NCI-H2029 (cell line): ENCODE results near the gene SPATA31D4.
"Not testable (repeated sequence)": the region's sequence is repeated elsewhere in the genome, so short reads cannot be mapped to it uniquely, and the experiment has no call there.

Experiments used
- DNase-seq: peaks from one replicate; lab custom pipeline; 2025; lab: John Stamatoyannopoulos, UW

The SPATA31D4 gene

GRCh38 chr9:81928305-81928704 is at the start of gene SPATA31D4:
SPATA31D4 (plus strand) TSS chr9:81928428; CDS start chr9:81928514, 86 bp downstream.
- DNase-seq: not testable (repeated sequence)

GRCh38 chr9:81878530-81878929 is 49.7 kb upstream of the SPATA31D4 start:
- no peak for DNase-seq

GRCh38 chr9:81879501-81879916 is 48.7 kb upstream of the SPATA31D4 start:
- no peak for DNase-seq

- no peak for DNase-seq
These were observed 42.6 kb upstream of the SPATA31D4 start for GRCh38 chr9:81885602-81886001.

- no peak for DNase-seq
These were observed 41.6 kb upstream of the SPATA31D4 start for GRCh38 chr9:81886665-81887064.

GRCh38 chr9:81890104-81890503 is 38.1 kb upstream of the SPATA31D4 start:
- DNase-seq: no peak

GRCh38 chr9:81892440-81892839 is 35.8 kb upstream of the SPATA31D4 start:
- DNase-seq: no peak

GRCh38 chr9:81893929-81894328 is 34.3 kb upstream of the SPATA31D4 start:
- DNase-seq: no peak

GRCh38 chr9:81894891-81895290 is 33.3 kb upstream of the SPATA31D4 start:
- DNase-seq: no peak

GRCh38 chr9:81896070-81896469 is 32.2 kb upstream of the SPATA31D4 start:
- no peak for DNase-seq

- no peak for DNase-seq
These were observed 29.4 kb upstream of the SPATA31D4 start for GRCh38 chr9:81898851-81899250.

GRCh38 chr9:81902196-81902595 is 26.0 kb upstream of the SPATA31D4 start:
- DNase-seq: no peak

GRCh38 chr9:81902626-81903025 is 25.6 kb upstream of the SPATA31D4 start:
- DNase-seq: no peak

- no peak for DNase-seq
These were observed 21.6 kb upstream of the SPATA31D4 start for GRCh38 chr9:81906671-81907070.

GRCh38 chr9:81912135-81912534 is 16.1 kb upstream of the SPATA31D4 start:
- no peak for DNase-seq

- DNase-seq: no peak
These were observed 12.3 kb upstream of the SPATA31D4 start for GRCh38 chr9:81915801-81916505.

- not testable (repeated sequence) for DNase-seq
These were observed 9.7 kb upstream of the SPATA31D4 start for GRCh38 chr9:81918507-81918906.

- DNase-seq: not testable (repeated sequence)
These were observed 1.9 kb downstream of the SPATA31D4 start for GRCh38 chr9:81930147-81930546.

- not testable (repeated sequence) for DNase-seq
These were observed 5.3 kb downstream of the SPATA31D4 start for GRCh38 chr9:81933547-81933946.

- DNase-seq: not testable (repeated sequence)
These were observed 15.2 kb downstream of the SPATA31D4 start, which contains the start of gene SPATA31D3 for GRCh38 chr9:81943393-81943792. SPATA31D3 (plus strand) TSS chr9:81943500; CDS start chr9:81943586, 86 bp downstream.

GRCh38 chr9:81948650-81949049 is 20.4 kb downstream of the SPATA31D4 start:
- DNase-seq: not testable (repeated sequence)

- no peak for DNase-seq
These were observed 24.9 kb downstream of the SPATA31D4 start for GRCh38 chr9:81953096-81953495.

- DNase-seq: no peak
These were observed 27.4 kb downstream of the SPATA31D4 start for GRCh38 chr9:81955625-81956024.
